WTC11 (cell line): ENCODE results near the gene SLC2A4RG. TPM values are rescaled to one million over a fixed set of nuclear protein-coding genes. Genes with fewer than 3 reads are reported as not detected.

Experiments
- ATAC-seq: fragments of 200-7000 bp; cut with Tn5 transposase; 2 replicates; pipeline ENCODE4 v1.10.0; 2021; ENCODE audit warnings: mild to moderate bottlenecking, moderate library complexity
- CTCF ChIA-PET: fragments of 300-600 bp; sonication (Branson Sonifier 250); formaldehyde crosslinking; loops from one replicate; lab custom pipeline; 2021; ENCODE audit warnings: antibody characterized with exemption; lab: Charles Lee
- POLR2A ChIA-PET: fragments of 350-600 bp; sonication (Branson Sonifier 250); formaldehyde crosslinking; loops from one replicate; lab custom pipeline; 2021; ENCODE audit warnings: antibody characterized with exemption; lab: Charles Lee
- DNase-seq: peaks from one replicate; pipeline ENCODE4 v3.0.0; 2021; ENCODE audit warnings: low spot score
- H3K27ac Mint-ChIP-seq: 2 replicates; pipeline ENCODE4 v1.8.0; 2021; ENCODE audit warnings: mixed read lengths
- H3K27me3 Mint-ChIP-seq: 2 replicates; pipeline ENCODE4 v1.8.0; 2021; ENCODE audit warnings: low read depth, mild to moderate bottlenecking, moderate library complexity, mixed read lengths
- H3K36me3 Mint-ChIP-seq: 2 replicates; pipeline ENCODE4 v1.8.0; 2021; ENCODE audit warnings: mixed read lengths
- H3K4me1 Mint-ChIP-seq: 2 replicates; pipeline ENCODE4 v1.8.0; 2022; ENCODE audit warnings: mixed read lengths
- H3K4me3 Mint-ChIP-seq: 2 replicates; pipeline ENCODE4 v1.8.0; 2021; ENCODE audit warnings: mild to moderate bottlenecking, moderate library complexity, mixed read lengths
- H3K9me3 Mint-ChIP-seq: 2 replicates; pipeline ENCODE4 v1.8.0; 2021; ENCODE audit warnings: mixed read lengths
- AFF4 ChIP-seq: sonication (generic); formaldehyde crosslinking; IDR thresholded peaks from 2 replicates; pipeline ENCODE4 v1.8.1; 2023; ENCODE audit warnings: mild to moderate bottlenecking, missing genetic modification reagents, borderline replicate concordance
- ATF2 ChIP-seq: sonication (generic); formaldehyde crosslinking; IDR thresholded peaks from 2 replicates; pipeline ENCODE4 v1.8.1; 2022; ENCODE audit warnings: low read depth, missing genetic modification reagents, borderline replicate concordance
- ATF3 ChIP-seq: sonication (generic); formaldehyde crosslinking; conservative IDR thresholded peaks from 2 replicates; pipeline ENCODE4 v1.8.1; 2022; ENCODE audit warnings: mild to moderate bottlenecking, missing genetic modification reagents
- CBFB ChIP-seq: sonication (generic); formaldehyde crosslinking; IDR thresholded peaks from 2 replicates; pipeline ENCODE4 v1.8.1; 2022; ENCODE audit warnings: mild to moderate bottlenecking, low read depth, missing genetic modification reagents
- E2F4 ChIP-seq: sonication (generic); formaldehyde crosslinking; IDR thresholded peaks from 2 replicates; pipeline ENCODE4 v1.8.1; 2022; ENCODE audit warnings: low read depth, mild to moderate bottlenecking, moderate library complexity, missing genetic modification reagents, borderline replicate concordance
- E2F5 ChIP-seq: sonication (generic); formaldehyde crosslinking; IDR thresholded peaks from 2 replicates; pipeline ENCODE4 v1.8.1; 2022; ENCODE audit warnings: mild to moderate bottlenecking, moderate library complexity, missing genetic modification reagents
- ELF4 ChIP-seq: sonication (generic); formaldehyde crosslinking; IDR thresholded peaks from 2 replicates; pipeline ENCODE4 v1.8.1; 2022; ENCODE audit warnings: low read depth, mild to moderate bottlenecking, moderate library complexity, missing genetic modification reagents
- GABPB1 ChIP-seq: sonication (generic); formaldehyde crosslinking; IDR thresholded peaks from 2 replicates; pipeline ENCODE4 v1.8.1; 2023; ENCODE audit warnings: mild to moderate bottlenecking, missing genetic modification reagents
- GTF2I ChIP-seq: fragments of 250-450 bp; sonication (Bioruptor Pico); conservative IDR thresholded peaks from 2 replicates; pipeline ENCODE4 v1.4.0; 2021; ENCODE audit warnings: mild to moderate bottlenecking
- SMAD3 ChIP-seq: sonication (generic); formaldehyde crosslinking; IDR thresholded peaks from 2 replicates; pipeline ENCODE4 v1.8.0; 2022; ENCODE audit warnings: missing genetic modification reagents, mild to moderate bottlenecking, borderline replicate concordance
- SMAD4 ChIP-seq: sonication (generic); formaldehyde crosslinking; IDR thresholded peaks from 2 replicates; pipeline ENCODE4 v1.8.0; 2022; ENCODE audit warnings: mild to moderate bottlenecking, missing genetic modification reagents
- SOX15 ChIP-seq: fragments of 250-450 bp; sonication (Bioruptor Pico); IDR thresholded peaks from 2 replicates; pipeline ENCODE4 v1.9.0; 2021; ENCODE audit warnings: mild to moderate bottlenecking
- ZNF138 ChIP-seq: sonication (generic); formaldehyde crosslinking; conservative IDR thresholded peaks from 2 replicates; pipeline ENCODE4 v1.8.1; 2022; ENCODE audit warnings: mild to moderate bottlenecking, moderate library complexity, missing genetic modification reagents
- ZNF219 ChIP-seq: sonication (generic); formaldehyde crosslinking; IDR thresholded peaks from 2 replicates; pipeline ENCODE4 v1.8.0; 2023; ENCODE audit warnings: missing genetic modification reagents, mild to moderate bottlenecking, borderline replicate concordance
- ZNF317 ChIP-seq: sonication (generic); formaldehyde crosslinking; IDR thresholded peaks from 2 replicates; pipeline ENCODE4 v1.8.1; 2023; ENCODE audit warnings: low read depth, mild to moderate bottlenecking, moderate library complexity, missing genetic modification reagents, borderline replicate concordance
- total RNA-seq: library from RNA; stranded (reverse); gene quantifications from 3 replicates; pipeline ENCODE4 v1.2.3, GENCODE V29; 2021

The SLC2A4RG gene
- total RNA-seq, 1 experiment from 2014 or later = 43.3 TPM

GRCh38 chr20:63748934-63749270, 9.3 kb downstream of the SLC2A4RG start:
- no peak overlapping the region for H3K4me3 Mint-ChIP-seq
- H3K27ac Mint-ChIP-seq = peak overlapping the region; percentile 91
- no peak for TF ChIP-seq GTF2I (CRISPR knock-in tag)
- no peak for TF ChIP-seq ELF4 (CRISPR knock-in tag)
- no peak for TF ChIP-seq SMAD3 (CRISPR knock-in tag)
- TF ChIP-seq GABPB1 (CRISPR knock-in tag) = no peak
- TF ChIP-seq SMAD4 (CRISPR knock-in tag) = no peak
- TF ChIP-seq AFF4 (CRISPR knock-in tag) = no peak
- no peak for TF ChIP-seq ZNF317 (CRISPR knock-in tag)
- no peak for TF ChIP-seq SOX15 (CRISPR knock-in tag)
- no peak for TF ChIP-seq E2F4 (CRISPR knock-in tag)
- no peak for TF ChIP-seq E2F5
- TF ChIP-seq, all 79 proteins: peak for 0
- Mint-ChIP-seq H3K36me3 (no peaks in the 10 kb centered on the region), H3K9me3 (no peaks in the 10 kb centered on the region), H3K4me1 (peaks cover 10% of the 10 kb centered on the region), H3K27me3 (no peaks in the 10 kb centered on the region)
- ChIA-PET CTCF (interaction anchor here (1.2 to 4.3 kb wide), 3 partner anchors 8 to 225 kb away, joined by 3 to 29 read pairs (median 8); no protein-coding TSS in a partner anchor), POLR2A (no interaction called here)
- ATAC-seq (no peak), DNase-seq (no peak)

- Mint-ChIP-seq H3K36me3 (no peaks in the 10 kb centered on the region), H3K9me3 (no peaks in the 10 kb centered on the region), H3K27ac (peak overlapping the region; percentile 49; the same call in 1 of the 2 replicates), H3K27me3 (no peaks in the 10 kb centered on the region), H3K4me1 (peaks cover 10% of the 10 kb centered on the region)
- CTCF ChIA-PET = interaction anchor here (1.2 to 4.3 kb wide), 4 partner anchors 9 to 224 kb away, joined by 3 to 29 read pairs (median 6); partner anchors contain the start of gene TPD52L2
- ATAC-seq = no peak
- TF ChIP-seq CBFB (CRISPR knock-in tag) (no peak), ATF2 (CRISPR knock-in tag) (no peak), ZNF138 (CRISPR knock-in tag) (no peak), ATF3 (CRISPR knock-in tag) (no peak), ZNF219 (CRISPR knock-in tag) (no peak)
- TF ChIP-seq, all 79 proteins: peak for 0
- no peak overlapping the region for H3K4me3 Mint-ChIP-seq
- no peak for DNase-seq
- POLR2A ChIA-PET = no interaction called here
These were observed 10.3 kb downstream of the SLC2A4RG start for GRCh38 chr20:63749597-63750508.
